ENCODE measurements around the gene CATSPERB.
"Not testable (repeated sequence)": the region's sequence is repeated elsewhere in the genome, so short reads cannot be mapped to it uniquely, and the experiment has no call there.

The CATSPERB gene

DNA sequence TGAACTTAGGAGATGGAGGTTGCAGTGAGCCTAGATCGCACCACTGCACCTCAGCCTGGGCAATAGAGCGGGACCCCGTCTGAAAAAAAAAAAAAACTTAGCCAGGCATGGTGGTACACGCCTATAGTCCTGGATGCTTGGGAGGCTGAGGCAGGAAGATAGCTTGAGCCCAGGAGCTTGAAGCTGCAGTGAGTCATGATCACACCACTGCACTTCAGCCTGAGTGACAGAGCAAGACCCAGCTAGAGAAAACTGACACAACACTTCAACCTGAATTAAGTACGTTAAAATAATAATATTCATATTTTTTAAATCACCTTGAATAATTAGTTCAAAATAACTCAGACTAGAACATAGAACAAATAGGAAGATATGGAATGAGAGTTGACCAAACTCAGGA, 5.7 kb upstream of the CATSPERB start:
- DNase-seq (ENCODE audit: low read depth in 2 of 2, low spot score in 1 of 2): no peak

DNA sequence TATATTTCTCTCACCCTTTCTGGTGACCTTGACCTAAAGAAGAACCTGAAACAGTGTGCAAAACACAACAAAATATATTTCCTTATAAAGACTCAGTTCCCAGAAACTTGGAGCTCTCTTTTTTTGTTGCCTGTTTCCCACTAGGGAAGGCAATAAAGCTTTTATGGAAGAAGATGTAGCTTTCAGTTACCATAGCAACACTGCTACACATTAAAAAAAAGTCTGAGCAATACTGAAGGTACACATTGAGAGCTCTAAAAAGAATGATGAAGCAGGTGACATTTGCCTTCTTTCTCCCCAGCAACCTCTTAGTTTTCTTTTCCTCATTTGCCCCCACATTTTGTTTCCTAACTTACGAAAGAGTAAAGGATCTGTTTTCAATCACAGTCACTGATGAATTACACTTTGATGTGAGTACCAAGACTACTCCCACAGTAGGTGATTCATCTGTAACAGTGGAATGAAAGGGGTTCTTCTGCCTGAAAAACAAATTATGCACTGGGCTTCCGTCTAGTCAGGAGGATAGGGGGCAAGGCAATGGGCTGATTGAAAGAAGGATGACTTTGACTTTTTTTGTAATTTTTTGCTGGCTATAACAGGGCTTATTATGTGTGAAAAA, 1.1 kb upstream of the CATSPERB start:
- DNase-seq (ENCODE audit: low read depth in 2 of 2, low spot score in 1 of 2): no peak

DNA sequence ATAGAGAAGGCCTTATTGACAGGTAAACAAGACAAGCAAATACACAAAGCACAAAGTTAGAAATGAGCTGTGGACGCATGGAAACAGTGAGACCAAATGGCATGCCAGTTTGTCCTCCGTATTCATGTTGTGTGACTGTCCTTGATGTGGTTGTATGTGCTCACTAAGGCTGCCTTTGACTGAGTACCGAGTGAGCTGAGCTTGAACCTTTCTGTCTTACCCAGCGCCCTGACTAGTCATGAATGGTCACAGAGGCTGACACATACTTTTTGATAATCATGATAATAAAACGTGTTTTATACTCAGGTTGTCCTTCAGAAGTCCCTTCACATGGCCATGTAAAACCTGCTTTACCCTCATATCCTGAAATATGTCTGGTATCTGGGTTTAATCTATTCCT, 553 bp upstream of the CATSPERB start:
- no peak for DNase-seq (ENCODE audit: low read depth in 2 of 2, low spot score in 1 of 2)

DNA sequence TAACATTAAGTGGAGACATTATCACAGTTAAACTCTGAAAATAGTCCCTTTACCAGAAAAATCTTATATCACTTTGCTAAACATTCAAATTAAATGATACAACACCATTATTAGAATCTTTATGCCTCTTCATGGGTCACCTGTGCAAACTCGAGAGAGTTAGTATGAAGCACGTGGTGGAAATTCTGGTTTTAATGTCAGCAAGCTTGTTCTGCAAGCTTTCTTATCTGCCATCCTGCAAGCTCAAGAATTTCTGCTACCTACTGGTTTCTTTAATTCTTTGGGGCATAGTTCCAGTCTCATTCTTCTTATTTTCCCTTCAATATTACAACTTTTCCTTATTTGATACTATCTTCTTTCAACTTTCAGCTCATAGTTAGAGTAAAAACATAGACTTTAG, 868 bp downstream of the CATSPERB start:
- DNase-seq (ENCODE audit: low read depth in 2 of 2, low spot score in 1 of 2): no peak

DNA sequence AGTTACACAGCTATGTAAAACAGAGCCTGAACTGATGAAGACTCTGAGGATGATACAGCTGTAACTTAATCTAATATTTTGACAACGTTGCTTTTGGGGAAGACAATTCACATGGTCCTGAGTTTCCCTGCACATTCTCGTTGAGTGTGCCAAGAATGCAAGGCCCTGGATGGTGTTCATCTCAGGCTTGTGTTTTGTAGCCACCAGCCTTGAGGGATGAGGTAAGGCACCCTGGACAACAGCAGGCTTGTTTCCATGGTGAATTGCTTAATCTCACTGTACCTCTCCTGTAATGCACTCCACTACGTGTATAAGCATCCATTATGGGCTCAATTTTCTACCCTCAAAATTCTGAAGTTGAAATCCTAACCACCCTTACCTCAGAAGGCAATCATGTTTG, 2.1 kb downstream of the CATSPERB start:
- DNase-seq (ENCODE audit: low read depth in 2 of 2, low spot score in 1 of 2): no peak

DNA sequence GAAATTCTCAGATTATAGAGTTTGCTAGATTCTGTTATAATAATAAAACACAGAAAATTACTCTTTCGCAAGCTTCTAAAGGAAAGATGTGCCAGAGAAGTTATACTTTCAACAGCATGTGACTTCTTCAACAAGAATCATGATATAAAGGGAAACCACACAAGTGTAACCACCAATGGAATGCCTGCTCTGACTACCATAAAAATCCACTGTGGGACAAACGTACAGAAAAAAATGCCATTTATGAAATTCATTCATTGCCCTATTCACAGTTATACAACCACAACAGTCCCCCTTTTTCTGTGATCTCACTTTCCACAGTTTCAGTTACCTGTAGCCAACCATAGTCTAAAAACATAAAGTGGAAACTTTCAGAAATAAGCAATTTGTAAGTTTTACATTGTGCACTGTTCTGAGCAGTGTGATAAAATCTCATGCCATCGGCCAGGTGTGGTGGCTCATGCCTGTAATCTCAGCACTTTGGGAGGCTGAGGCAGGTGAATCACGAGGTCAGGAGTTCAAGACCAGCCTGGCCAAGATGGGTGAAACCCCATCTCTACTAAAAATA, 3.2 kb downstream of the CATSPERB start:
- no peak for DNase-seq (ENCODE audit: low read depth in 2 of 2, low spot score in 1 of 2)

DNA sequence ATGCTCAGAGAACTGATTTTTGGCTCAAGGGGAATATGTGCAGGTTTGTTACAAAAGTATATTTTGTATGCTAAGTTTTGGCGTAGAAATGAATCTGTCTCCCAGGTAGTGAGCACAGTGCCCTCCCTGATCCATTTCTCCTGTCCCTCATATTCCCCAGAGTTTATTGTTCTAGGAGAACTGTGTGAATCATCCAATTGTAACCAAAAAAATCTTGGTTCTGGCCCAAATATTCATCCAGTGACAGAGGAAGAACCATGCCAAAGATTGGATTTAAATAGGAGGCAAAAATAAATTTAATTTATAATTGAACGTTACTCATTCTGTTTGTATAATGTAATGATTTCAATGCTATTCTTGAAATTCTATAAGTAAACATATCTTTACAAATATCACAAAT, 4.8 kb downstream of the CATSPERB start:
- no peak for DNase-seq (ENCODE audit: low read depth in 2 of 2, low spot score in 1 of 2)

DNA sequence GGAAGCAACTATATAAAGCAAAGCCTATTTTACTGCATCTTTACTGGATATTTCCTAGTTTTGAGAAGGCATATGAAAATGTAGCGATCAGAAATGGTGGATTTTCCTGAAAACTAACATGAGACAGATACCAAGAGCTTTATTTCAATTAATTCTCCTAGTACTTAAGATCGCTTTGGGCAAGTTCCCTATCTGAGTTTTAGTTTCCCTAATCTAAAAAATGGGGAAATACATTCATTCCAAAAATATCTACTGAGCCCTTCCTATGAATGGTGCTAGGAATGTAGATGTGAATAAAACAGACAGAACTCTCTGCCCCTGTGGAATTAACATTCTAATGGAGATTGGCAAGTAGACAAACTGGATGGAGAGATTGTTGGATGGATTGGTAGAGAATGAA, 8.4 kb downstream of the CATSPERB start:
- no peak for DNase-seq (ENCODE audit: low read depth in 2 of 2, low spot score in 1 of 2)

DNA sequence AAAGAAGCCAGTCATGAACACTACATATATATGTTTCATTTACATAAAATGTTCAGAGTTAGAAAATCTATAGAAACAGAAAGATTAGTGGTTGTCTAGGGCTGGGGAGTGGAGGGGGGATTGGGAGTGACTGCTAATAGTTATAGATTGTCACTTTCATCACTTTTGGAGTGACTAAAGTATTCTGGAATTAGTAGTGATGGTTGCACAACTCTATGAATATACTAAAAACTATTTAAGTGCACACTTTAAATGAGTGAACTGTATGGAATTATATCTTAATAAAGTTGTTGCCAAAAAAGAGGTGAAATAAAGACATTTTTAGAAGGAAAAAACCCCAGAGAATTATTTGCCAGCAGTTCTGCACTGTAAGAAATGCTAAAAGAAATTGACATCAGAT, 9.5 kb downstream of the CATSPERB start:
- DNase-seq (ENCODE audit: low read depth in 2 of 2, low spot score in 1 of 2): no peak

DNA sequence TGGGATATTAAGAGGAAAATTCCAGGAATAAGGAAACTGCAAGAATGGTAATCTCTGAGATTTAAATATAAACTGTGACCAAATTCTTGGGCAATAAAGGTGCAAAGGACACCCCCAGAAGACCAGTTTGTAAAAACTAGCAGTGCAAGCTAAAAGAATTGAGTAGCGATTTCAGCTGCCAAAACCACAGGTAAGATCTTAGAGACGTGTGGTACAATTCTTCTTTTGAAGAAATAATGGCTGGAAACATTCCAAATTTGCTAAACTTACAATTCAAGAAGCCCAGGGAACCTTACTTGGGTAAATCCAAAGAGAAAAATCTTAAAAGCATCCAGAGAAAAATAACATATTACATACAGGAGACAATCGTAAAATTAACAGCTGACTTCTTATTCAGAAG, 12.0 kb downstream of the CATSPERB start:
- no peak for DNase-seq (ENCODE audit: low read depth in 2 of 2, low spot score in 1 of 2)

DNA sequence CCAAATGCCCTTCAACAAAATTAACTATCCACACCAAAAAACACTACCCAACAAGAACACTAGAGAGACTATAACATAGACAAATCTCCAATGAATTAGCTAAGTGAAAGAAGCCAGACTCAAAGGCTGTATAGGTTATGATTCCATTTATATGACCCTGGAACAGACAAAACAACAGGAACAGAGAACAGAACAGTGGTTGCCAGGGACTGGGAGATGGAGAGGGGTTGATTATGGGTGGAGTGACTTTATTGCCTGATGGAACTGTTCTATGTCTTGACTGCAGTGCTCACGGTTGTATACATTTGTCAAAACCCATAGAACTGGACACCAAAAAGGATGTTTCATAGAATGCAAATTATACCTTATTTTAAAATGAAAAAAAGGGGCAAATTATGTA, 14.9 kb downstream of the CATSPERB start:
- DNase-seq (ENCODE audit: low read depth in 2 of 2, low spot score in 1 of 2): no peak

DNA sequence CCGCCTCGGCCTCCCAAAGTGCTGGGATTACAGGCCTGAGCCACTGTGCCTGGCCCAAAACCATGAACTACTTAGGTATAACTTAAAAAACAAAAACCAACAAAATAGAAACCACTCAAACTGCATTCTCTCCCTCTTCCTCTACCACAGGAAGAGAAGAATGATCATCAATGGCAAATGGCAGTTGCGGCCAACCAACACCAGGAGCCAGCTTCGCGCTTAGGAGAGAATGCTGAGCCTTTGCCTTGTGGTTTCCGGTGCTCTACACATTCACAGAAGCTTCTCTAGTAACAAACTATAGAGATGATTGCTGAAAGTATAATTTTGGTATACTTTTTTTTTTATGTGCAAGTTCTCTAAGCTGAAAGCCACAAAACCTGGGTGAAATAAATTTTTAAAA, 17.1 kb downstream of the CATSPERB start:
- DNase-seq (ENCODE audit: low read depth in 2 of 2, low spot score in 1 of 2): no peak

DNA sequence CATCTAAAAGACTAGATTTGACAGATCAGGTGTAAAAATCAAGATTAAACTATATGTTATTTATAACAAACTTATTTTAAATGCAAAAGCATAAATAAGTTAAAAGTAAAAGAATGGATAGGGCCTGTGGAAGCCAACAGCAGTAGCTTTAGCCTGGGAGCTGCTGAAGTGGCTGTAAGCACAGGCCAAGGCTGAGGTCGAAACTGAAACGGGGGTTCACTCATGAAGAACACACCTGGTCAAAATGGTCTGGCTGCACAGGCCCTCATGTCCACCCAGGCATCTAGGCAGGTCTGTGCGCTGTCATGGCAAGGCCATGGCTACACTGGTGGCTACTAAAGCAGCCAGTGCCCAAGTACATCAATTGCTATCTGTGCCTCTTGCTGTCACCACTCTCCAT, 23.1 kb downstream of the CATSPERB start:
- no peak for DNase-seq (ENCODE audit: low read depth in 2 of 2, low spot score in 1 of 2)

DNA sequence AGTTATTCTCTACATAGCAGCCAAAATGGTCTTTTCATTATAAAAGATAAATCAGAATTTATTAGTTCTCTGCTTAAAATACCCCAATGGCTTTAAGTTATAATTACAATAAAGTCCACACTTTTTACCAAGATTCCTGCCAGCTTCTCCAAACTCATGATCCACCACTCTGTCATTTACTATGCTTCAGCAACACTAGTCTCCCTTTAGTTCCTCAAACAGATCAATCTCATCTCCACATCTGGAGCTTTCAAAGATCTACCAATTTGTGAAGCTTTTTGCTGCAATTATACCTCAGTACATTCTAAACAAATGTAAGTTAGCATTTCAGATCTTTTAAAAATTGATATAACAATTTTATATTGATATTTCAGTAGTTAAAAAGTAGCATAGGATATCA, 24.9 kb downstream of the CATSPERB start:
- DNase-seq (ENCODE audit: low read depth in 2 of 2, low spot score in 1 of 2): no peak

DNA sequence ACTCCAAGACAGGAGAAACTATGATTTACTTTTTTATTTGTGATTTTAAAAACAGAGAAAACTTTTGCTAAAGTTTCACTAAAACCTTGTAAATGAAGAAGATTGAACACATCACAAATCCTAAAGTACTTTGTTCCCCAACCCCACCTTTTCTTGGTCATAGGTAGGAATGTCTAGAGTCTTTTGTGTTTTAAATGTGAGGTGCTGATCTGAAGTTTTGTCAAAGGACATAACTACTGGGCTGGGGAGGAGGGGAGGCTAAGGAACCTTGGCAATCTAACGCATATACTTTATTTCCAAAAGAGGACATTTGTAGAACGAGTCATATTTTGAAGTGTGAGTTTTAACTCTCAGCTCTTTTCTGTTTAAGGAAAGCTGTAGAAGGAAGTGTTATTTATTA, 37.2 kb downstream of the CATSPERB start:
- DNase-seq (ENCODE audit: low read depth in 2 of 2, low spot score in 1 of 2): no peak

DNA sequence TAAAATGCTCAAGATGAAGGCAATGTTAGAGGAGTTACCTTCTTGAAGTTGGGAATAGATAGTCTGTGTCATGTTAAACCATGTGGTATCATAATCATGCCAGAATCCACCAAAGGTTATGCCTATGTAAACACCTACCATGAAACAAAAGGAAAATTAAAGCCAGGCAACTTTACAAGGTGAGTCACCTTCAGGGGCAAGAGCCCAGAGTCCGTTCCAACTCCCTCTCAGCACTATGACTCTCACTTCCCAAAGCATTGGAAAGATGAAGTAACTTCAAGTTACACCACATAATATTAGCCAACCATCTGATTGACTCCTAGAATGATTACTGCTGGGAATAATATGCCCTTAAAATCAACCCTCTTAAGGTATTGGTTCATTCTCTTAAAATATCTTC, 38.5 kb downstream of the CATSPERB start:
- no peak for DNase-seq (ENCODE audit: low read depth in 2 of 2, low spot score in 1 of 2)

DNA sequence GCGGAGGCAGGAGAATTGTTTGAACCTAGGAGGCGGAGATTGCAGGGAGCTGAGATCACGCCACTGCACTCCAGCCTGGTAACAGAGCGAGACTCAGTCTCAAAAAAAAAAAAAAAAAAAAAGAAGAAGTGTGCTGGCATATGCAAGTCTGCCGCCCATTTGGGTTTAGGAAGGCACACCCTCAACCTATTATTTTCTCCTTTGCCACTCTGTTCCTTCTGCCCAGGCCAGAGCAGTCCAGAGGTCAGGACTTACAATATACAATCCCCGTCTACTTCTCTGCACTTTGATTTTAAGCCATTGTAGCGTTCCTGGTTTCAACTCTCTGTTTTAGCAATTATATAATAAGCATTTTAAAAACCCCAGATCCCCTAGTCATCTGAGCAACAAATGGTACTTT, 39.8 kb downstream of the CATSPERB start:
- no peak for DNase-seq (ENCODE audit: low read depth in 2 of 2, low spot score in 1 of 2)

DNA sequence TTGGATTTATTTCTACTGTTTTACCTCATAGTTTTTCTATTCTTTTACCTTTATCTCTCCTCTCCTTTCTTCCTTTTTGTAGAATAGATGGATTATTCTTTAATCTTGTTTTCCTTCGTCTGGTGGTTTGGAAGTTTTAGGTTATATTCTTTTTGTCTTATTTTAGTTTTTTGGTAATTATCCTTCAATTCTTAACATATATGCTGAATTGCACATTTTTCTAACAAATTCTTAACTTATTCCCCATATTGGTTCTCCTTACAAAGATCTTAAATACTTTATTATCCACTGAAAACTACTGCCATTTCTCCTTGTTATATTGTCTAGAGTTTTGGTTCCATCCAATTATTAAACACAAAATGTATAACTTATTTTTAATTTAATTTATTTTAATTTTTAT, 42.3 kb downstream of the CATSPERB start:
- no peak for DNase-seq (ENCODE audit: low read depth in 2 of 2, low spot score in 1 of 2)

DNA sequence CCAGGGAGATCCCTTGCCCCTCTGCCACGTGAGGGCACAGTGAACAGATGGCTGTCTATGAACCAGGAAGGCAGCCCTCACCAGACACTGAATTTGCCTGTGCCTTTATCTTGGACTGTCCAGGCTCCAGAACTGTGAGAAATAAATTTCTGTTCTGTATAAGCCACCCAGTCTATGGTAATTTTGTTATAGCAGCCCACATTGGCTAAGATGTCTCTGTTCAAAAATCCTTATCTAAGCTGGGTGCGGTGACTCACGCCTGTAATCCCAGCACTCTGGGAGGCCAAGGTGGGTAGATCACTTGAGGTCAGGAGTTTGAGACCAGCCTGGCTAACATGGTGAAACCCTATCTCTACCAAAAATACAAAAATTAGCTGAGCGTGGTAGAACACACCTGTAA, 44.5 kb downstream of the CATSPERB start:
- not testable (repeated sequence) for DNase-seq (ENCODE audit: low read depth in 2 of 2, low spot score in 1 of 2)

DNA sequence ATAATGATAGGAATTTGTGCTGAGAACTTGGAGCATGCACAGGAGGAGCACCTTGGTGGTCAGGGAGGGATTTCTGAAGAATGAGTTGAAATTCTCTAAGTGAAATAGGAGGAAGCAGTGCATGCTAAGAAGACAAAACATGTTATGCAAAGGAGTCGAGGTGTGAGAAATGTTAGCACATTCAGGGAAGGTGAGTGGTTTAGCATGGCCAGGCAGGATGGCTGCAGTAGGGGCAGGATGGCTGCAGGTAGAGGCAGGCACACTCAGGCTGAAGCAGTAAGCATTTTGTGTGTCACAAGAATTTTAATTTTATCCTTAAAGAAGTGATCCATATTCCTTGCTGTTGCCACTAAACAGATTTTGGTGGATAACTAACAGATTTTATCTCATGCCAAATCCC, 46.3 kb downstream of the CATSPERB start:
- no peak for DNase-seq (ENCODE audit: low read depth in 2 of 2, low spot score in 1 of 2)

DNA sequence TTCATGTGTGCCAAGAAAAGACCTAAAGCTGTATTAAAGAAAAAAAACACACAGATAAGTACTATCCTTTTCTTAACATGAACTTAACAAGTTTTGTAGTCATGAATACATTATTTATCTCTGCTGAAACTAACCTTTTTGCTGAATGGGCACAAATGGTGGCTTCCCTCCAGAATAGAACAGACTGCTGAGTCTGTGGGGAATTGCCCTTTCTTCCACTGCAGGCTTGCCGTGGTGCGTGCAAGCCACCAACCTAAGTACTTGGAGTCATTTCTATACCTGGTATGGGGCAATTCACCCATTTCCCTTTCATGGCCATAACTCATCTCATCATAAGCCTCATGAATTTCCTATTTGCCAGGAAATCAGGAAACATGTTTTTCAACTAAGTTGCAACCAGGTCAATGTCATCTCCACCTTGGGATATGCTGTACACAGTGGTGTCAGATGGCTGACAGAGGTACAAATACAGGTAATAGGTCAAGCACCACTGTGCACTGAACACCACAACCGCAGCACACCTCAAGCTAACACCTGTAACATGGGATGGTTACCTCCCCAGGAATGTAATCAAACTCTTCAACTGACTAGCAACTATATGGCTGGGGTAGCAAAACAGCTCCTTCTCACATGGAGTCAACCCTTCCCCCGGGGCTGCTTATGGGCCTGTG, 49.9 kb downstream of the CATSPERB start:
- DNase-seq (ENCODE audit: low read depth in 2 of 2, low spot score in 1 of 2): no peak

DNA sequence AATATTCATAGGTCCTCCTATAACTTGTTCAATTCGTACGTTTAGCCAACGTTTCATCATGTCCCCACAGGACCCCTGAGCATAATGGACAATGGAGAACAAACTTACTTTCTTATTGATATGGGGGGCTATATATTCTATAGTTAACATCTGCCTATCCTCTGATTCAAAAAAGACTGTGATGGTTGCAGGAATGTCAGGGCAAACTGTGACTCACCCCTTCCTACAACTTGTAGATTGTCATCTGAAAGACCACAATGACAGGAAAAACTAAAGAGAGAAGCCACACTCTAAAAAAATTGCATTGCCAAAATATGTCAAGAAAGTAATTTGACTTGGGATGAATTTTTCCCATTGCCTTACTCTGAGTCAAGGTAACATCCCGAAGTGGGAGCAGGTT, 50.8 kb downstream of the CATSPERB start:
- no peak for DNase-seq (ENCODE audit: low read depth in 2 of 2, low spot score in 1 of 2)

DNA sequence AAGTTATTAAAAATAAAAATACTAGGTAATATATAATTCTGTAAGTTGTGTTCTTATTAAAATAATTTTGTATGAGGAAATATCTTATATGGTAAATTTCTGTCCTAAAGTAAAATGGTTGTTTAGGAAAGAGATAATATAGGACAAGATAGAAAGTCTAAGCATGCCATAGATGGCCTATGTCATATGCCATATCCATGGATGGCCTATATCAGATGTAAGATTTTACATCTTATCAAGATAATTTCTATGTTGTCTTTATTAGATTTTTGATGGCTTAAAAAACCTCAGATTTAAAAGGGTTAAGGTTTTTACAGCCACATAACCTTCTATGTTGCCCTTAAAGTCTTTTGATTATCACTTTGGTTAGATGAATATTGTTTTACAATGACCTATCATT, 52.6 kb downstream of the CATSPERB start:
- no peak for DNase-seq (ENCODE audit: low read depth in 2 of 2, low spot score in 1 of 2)

All from stimulated activated CD8-positive, alpha-beta memory T cell treated with anti-CD3 and anti-CD28 coated beads, Interleukin-4, amount 100 ng/mL, for 4 hours (primary cell).